Activated T-cell treated with anti-CD3 and anti-CD28 coated beads, Interleukin-2, amount 50 U/mL, for 48 hours (primary cell): ENCODE data around the gene TBX20.
"Not testable (repeated sequence)": the region's sequence is repeated elsewhere in the genome, so short reads cannot be mapped to it uniquely, and the experiment has no call there.

ENCODE experiments used
- DNase-seq, 2 experiments: peaks; one replicate each; pipeline ENCODE4 v3.0.0-alpha.2; 2020

Gene TBX20

DNA sequence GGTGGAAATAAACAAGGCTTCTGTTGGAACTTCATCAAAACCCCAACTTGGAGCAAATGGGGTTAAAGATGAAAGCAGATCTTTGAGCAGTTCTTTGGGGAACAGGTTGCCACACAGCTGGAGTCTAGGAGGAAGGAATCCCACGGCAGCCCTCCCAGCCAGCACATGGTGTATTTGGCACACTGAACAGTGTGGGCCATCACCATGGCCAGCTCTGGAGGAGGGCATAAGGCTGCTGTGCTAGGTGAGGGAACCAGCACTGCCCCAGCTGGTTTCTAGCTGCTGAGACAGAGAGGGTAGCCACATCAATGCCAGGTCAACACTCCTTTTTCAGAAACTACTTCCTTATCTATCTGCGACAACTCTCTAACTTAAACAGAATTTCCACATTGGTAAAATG, 33.7 kb downstream of the TBX20 start:
- not testable (repeated sequence) for DNase-seq

- not testable (repeated sequence) for DNase-seq
Measured at GRCh38 chr7:35216033-35216432, 37.9 kb downstream of the TBX20 start.

DNA sequence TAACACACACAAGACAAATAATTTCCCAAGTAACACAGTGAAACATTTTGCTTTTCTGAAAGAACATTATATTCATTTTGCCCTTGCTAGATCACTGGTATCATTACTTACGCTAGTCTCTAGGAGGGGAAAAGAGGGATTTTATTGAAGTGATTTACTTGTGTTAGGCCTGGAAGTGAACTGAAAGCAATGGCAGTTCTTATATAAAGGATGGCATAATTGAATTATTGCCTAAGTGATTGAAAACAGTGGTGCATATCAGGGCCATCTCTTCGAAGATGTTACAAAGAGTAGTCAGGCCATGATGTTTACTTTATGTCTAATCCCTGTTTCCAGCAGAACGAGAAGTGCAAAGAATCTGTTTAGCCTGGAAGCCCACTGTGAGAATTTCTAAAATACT, 38.8 kb downstream of the TBX20 start:
- not testable (repeated sequence) for DNase-seq

- DNase-seq = not testable (repeated sequence)
Measured at GRCh38 chr7:35206924-35207323, 47.0 kb downstream of the TBX20 start.

- DNase-seq = not testable (repeated sequence)
Measured at GRCh38 chr7:35204850-35205249, 49.0 kb downstream of the TBX20 start.

- not testable (repeated sequence) for DNase-seq
Measured at GRCh38 chr7:35204031-35204430, 49.9 kb downstream of the TBX20 start.

DNA sequence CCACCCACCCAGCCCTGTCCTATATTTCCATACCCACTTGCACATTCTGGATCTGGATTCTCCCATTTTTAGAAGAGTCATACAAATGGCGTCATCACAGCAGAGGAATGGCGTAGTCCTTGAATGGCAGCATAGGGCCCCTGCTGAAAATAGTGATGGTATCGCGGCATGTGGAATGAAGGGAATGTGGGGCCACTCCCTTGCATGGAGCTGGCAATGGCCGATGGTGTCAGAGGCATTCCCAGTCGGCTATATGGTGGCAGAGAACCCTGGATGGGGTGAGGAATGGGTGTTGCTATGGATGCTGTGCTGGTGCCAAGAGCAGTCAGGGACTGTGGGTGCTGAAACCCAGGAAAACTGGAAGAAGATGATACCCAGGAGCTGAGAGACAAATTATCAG, 51.5 kb downstream of the TBX20 start:
- not testable (repeated sequence) for DNase-seq

DNA sequence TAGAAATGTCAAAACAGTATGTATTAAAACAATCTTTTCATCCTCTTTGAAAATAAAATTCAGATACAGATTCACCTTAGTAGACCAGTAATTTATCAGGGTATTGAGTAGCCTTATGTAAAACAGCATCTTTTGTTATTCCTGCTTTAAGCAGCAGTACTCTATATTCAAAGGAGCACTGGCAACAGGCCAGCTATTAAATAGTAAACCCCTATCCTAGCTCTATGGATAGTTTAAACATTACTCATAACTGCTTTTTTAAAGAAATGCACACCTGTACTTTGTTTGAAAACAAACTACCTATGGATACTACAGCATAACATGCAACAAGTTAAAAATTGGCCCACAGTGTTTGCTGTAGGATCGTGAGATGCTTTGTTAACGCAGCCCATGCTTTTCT, 53.7 kb downstream of the TBX20 start:
- not testable (repeated sequence) for DNase-seq

- DNase-seq = not testable (repeated sequence)
Measured at GRCh38 chr7:35198370-35199140, 55.3 kb downstream of the TBX20 start.

DNA sequence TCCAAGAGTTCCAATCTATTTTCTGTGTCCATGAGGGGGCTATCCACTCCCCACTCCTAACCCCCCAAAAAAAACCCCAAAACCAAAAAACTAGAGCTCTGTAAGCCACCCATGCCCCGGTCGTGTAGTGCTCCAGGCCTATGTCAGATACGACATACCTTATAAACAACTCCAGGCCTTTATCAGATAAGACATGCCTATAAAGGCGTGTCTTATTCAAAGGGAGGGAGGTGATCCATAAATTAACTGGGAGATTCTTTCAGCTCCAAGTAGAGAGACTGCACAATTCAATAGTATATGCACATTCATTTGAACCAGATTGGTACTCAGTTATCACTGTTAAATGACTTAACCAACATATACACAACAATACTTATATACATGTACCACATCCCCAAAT, 62.3 kb downstream of the TBX20 start:
- not testable (repeated sequence) for DNase-seq

- DNase-seq = not testable (repeated sequence)
Measured at GRCh38 chr7:35190146-35190773, 63.6 kb downstream of the TBX20 start.

DNA sequence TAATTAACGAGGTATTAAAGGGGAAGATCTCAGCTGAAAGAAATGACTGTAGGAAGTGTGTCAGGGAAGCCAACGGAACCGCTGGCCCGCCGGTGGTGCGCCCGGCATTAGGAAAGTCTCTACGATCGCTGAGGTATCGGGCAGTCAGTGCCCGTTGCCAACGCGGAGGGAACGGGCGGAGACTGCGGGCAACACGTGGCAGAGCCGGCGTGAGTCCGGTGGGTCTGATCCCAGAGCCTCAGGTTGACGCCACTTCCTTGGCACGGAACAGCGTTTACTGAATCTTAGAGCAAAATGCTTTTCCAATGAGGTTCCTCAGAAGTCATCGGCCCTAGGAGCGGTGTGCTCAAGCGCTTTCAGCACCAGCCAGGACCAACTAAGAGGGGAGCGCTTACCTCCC, 67.1 kb downstream of the TBX20 start:
- DNase-seq = peak; percentile 19 to 20

DNA sequence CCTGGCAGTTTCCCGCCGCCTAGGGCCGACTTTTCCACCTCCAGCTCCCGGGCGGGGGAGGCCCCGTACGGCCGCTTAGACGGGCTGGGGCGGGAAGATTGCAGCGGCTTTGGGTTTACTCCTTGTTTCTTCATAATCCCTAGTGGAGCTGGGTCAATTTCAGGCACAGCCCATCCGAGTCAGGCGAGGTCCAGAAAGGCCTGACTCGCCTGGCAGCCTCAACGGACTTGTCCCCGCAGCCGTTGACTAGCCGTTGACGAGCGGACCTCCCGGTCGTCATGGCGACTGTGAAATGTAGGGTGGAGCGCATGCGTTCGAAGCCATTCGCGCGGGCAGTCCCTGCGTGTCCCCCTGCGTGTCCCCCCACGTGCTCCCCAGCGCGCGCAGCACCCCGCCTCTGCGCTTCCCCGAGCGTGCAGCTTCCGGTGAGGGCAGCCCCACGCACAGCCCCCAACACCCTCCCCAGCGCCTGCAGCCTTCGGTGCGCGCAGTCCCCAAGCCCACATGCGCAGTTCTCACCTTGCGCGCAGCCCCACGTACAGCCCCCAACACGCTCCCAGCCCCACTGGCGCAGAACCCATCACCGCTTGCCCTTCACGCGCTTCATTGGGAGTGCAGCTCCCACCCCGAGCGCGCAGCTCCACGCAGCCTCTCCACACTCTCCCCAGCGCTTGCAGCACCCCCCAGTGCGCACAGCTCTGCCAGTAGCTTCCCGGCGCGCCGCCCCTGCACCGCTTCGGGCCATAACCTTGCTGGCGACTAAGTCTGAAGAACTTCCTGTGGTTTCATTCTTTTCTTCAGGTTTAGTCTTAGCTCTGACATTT, 67.8 kb downstream of the TBX20 start:
- DNase-seq = peak; percentile 31 to 36

- DNase-seq = not testable (repeated sequence)
Measured at GRCh38 chr7:35185578-35185907, 68.4 kb downstream of the TBX20 start.

DNA sequence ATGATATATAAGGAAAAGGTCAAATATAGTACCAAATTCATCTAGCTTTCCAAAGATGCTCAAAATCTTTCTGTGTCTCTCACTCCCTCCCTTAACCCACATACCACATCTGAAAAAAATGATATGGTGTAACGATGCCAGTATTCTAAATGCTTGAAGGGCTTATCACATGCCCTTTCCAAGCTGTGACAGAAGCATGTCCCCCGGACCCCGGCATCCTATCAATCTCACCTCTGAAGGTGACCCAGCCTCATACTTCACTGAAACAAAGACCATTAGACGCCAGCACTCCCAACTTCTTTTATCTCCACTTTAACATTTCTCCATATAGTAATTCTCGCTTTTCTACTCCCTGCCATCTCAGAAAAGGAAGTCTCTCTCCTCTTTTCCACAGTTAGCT, 68.9 kb downstream of the TBX20 start:
- DNase-seq = not testable (repeated sequence)

- not testable (repeated sequence) for DNase-seq
Measured at GRCh38 chr7:35183873-35184503, 69.9 kb downstream of the TBX20 start.

DNA sequence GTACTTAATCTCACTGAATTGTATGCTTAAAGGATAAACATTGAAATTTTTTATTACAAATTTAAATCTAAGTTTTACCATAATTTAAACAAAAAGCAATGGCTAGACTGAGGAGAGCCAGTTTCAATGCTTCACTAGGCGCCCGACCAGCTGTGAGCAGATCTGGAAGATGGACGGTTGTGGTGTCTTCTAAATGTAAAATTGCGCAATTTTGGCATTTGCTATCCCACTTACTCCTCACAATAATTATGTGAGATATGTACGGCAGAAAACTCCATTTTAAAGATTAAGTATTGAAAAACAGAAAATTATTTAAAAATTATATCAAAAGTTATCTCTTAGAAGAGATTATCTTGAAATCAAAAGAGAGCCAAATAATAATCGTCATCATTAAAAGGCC, 73.2 kb downstream of the TBX20 start:
- DNase-seq = not testable (repeated sequence)

- not testable (repeated sequence) for DNase-seq
Measured at GRCh38 chr7:35173176-35173575, 80.7 kb downstream of the TBX20 start.

- DNase-seq = not testable (repeated sequence)
Measured at GRCh38 chr7:35172131-35172530, 81.8 kb downstream of the TBX20 start.

- not testable (repeated sequence) for DNase-seq
Measured at GRCh38 chr7:35167658-35168057, 86.2 kb downstream of the TBX20 start.

DNA sequence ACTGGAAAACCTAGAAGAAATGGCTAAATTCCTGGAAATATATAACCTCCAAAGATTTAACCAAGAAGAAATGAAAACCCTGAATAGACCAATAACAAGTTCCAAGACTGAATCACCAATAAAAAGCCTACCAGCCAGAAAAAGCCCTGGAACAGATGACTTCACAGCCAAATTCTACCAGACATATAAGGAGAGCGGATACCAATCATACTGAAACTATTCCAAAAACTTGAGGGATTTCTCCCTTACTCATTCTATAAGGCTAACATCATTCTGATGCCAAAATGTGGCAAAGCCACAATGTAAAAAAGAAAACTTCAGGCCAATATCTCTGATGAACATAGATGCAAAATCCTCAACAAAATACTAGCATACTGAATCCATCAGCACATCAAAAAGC, 86.7 kb downstream of the TBX20 start:
- DNase-seq = not testable (repeated sequence)

GRCh38 chr7:35161059-35161740, 92.7 kb downstream of the TBX20 start:
- not testable (repeated sequence) for DNase-seq
